Activated T-helper 2 cell treated with anti-CD3 and anti-CD28 coated beads, Interferon-gamma antibody, Interleukin-2, Interleukin-4, amounts not matched to agents 10 μg/mL and 5 μg/mL and 100 μg/mL, durations not matched to agents 14 hours and 24 hours and 36 hours (primary cell): ENCODE data around the gene ZIC2. TPM values are rescaled to one million over a fixed set of nuclear protein-coding genes. Genes with fewer than 3 reads are reported as not detected.
"Not testable (repeated sequence)": the region's sequence is repeated elsewhere in the genome, so short reads cannot be mapped to it uniquely, and the experiment has no call there.

Source experiments
- DNase-seq: peaks from one replicate; pipeline ENCODE4 v3.0.0; 2021; ENCODE audit warnings: low spot score
- H3K27ac Mint-ChIP-seq: one replicate; pipeline ENCODE4 v1.8.0; 2021; ENCODE audit warnings: mixed read lengths
- H3K27me3 Mint-ChIP-seq: one replicate; pipeline ENCODE4 v1.8.0; 2021; ENCODE audit warnings: low read depth, mixed read lengths
- H3K36me3 Mint-ChIP-seq: one replicate; pipeline ENCODE4 v1.8.0; 2021; ENCODE audit warnings: low read depth, mixed read lengths
- H3K4me1 Mint-ChIP-seq: one replicate; pipeline ENCODE4 v1.8.0; 2021; ENCODE audit warnings: low read depth, mixed read lengths
- H3K4me3 Mint-ChIP-seq: one replicate; pipeline ENCODE4 v1.8.0; 2021; ENCODE audit warnings: low read depth, mild to moderate bottlenecking, moderate library complexity, mixed read lengths
- H3K9me3 Mint-ChIP-seq: one replicate; pipeline ENCODE4 v1.8.0; 2021; ENCODE audit warnings: mixed read lengths
- intact Hi-C: fragments of 100-400 bp; cut with micrococcal nuclease; formaldehyde crosslinking; loops from one replicate; pipeline ENCODE4 v1.15.1; 2023
- total RNA-seq: library from RNA; stranded (reverse); gene quantifications from 2 replicates; pipeline ENCODE4 v1.2.3, GENCODE V29; 2022

ZIC2 gene
- total RNA-seq = not detected in 2 replicates

GRCh38 chr13:99981735-99982035, at the start of gene ZIC2:
TSS of gene ZIC2 (plus strand) at chr13:99981784. CDS start at chr13:99982065, 281 bp downstream.
- Mint-ChIP-seq H3K9me3 (peaks cover 9% of the 10 kb centered on the region), H3K36me3 (peaks cover 6% of the 10 kb centered on the region), H3K27me3 (peaks cover 64% of the 10 kb centered on the region), H3K4me3 (no peak within 1 kb of the TSS), H3K27ac (no peak within 1 kb of the TSS), H3K4me1 (peaks cover 4% of the 10 kb centered on the region)
- intact Hi-C loops = loop anchor here (5.0 kb wide), 1 partner anchor 256 kb away; no protein-coding TSS in a partner anchor
- no peak for DNase-seq

DNA sequence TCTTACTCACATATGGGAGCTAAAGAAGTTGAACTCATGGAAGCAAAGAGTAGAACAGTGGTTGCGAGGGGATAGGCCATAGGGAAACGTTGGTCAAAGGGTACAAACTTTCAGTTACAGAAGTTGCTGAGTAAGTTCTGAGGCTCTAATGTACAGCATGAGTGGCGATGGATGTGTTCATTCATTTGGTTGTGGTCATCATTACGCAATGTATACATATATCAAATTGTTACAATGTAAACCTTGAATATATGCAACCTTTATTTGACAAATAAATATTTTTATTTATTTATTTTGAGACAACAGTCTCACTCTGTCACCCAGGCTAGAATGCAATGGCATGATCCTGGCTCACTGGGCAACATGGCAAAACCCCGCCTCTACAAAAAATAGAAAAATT, 48.7 kb upstream of the ZIC2 start:
- Mint-ChIP-seq H3K9me3 (no peaks in the 10 kb centered on the region), H3K4me3 (no peak overlapping the region), H3K4me1 (no peaks in the 10 kb centered on the region), H3K36me3 (no peaks in the 10 kb centered on the region), H3K27ac (no peak overlapping the region), H3K27me3 (peaks cover 2% of the 10 kb centered on the region)
- DNase-seq = no peak
- intact Hi-C loops = no loop called here

- intact Hi-C loops = no loop called here
- DNase-seq = no peak
- no peak overlapping the region for H3K4me3 Mint-ChIP-seq
- H3K9me3 Mint-ChIP-seq = no peaks in the 10 kb centered on the region
- H3K27me3 Mint-ChIP-seq = no peaks in the 10 kb centered on the region
- no peaks in the 10 kb centered on the region for H3K4me1 Mint-ChIP-seq
- H3K27ac Mint-ChIP-seq = no peak overlapping the region
- no peaks in the 10 kb centered on the region for H3K36me3 Mint-ChIP-seq
Observed at GRCh38 chr13:99935772-99936171, 45.8 kb upstream of the ZIC2 start.

GRCh38 chr13:99938635-99939034, 42.9 kb upstream of the ZIC2 start:
- Mint-ChIP-seq H3K4me3 (no peak overlapping the region), H3K9me3 (no peaks in the 10 kb centered on the region), H3K4me1 (no peaks in the 10 kb centered on the region), H3K36me3 (no peaks in the 10 kb centered on the region), H3K27ac (no peak overlapping the region), H3K27me3 (peaks cover 5% of the 10 kb centered on the region)
- no peak for DNase-seq
- intact Hi-C loops = no loop called here

GRCh38 chr13:99941086-99941485, 40.5 kb upstream of the ZIC2 start:
- Mint-ChIP-seq H3K4me1 (no peaks in the 10 kb centered on the region), H3K27ac (no peak overlapping the region), H3K4me3 (no peak overlapping the region), H3K9me3 (no peaks in the 10 kb centered on the region), H3K36me3 (no peaks in the 10 kb centered on the region), H3K27me3 (peaks cover 7% of the 10 kb centered on the region)
- DNase-seq = no peak
- intact Hi-C loops = no loop called here

DNA sequence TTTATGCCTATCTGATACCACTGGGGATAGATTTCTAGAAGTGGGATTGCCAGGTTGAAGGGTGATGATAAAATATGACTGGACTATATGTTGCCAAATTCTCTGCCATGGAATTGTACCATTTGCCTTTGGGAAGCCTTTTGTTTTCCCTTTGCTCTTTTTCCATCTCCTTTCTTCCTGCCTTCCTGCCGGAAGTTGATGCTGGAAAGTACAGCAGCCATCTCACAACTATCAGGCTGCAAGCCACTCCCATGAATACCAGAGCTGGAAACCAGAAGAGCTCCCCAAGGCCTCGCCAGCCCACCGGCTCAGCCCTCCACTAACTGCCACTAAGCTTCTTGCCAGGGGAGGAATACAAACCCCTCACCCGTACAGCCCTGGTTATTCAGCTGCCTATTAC, 39.7 kb upstream of the ZIC2 start:
- Mint-ChIP-seq H3K9me3 (no peaks in the 10 kb centered on the region), H3K4me1 (no peaks in the 10 kb centered on the region), H3K27ac (no peak overlapping the region), H3K27me3 (peaks cover 12% of the 10 kb centered on the region), H3K36me3 (no peaks in the 10 kb centered on the region), H3K4me3 (no peak overlapping the region)
- DNase-seq = no peak
- intact Hi-C loops = no loop called here

- H3K36me3 Mint-ChIP-seq = no peaks in the 10 kb centered on the region
Observed at GRCh38 chr13:99944102-99944501, 37.5 kb upstream of the ZIC2 start.

GRCh38 chr13:99944606-99945005, 37.0 kb upstream of the ZIC2 start:
- Mint-ChIP-seq H3K9me3 (no peaks in the 10 kb centered on the region), H3K36me3 (no peaks in the 10 kb centered on the region), H3K4me1 (no peaks in the 10 kb centered on the region), H3K27ac (no peak overlapping the region), H3K4me3 (no peak overlapping the region), H3K27me3 (peaks cover 31% of the 10 kb centered on the region)
- DNase-seq = no peak
- intact Hi-C loops = no loop called here

More at GRCh38 chr13:99944102-99944501, 37.5 kb upstream of the ZIC2 start:
- peaks cover 26% of the 10 kb centered on the region for H3K27me3 Mint-ChIP-seq
- no peak overlapping the region for H3K4me3 Mint-ChIP-seq
- intact Hi-C loops = no loop called here
- H3K4me1 Mint-ChIP-seq = no peaks in the 10 kb centered on the region
- H3K9me3 Mint-ChIP-seq = no peaks in the 10 kb centered on the region
- DNase-seq = no peak
- no peak overlapping the region for H3K27ac Mint-ChIP-seq

DNA sequence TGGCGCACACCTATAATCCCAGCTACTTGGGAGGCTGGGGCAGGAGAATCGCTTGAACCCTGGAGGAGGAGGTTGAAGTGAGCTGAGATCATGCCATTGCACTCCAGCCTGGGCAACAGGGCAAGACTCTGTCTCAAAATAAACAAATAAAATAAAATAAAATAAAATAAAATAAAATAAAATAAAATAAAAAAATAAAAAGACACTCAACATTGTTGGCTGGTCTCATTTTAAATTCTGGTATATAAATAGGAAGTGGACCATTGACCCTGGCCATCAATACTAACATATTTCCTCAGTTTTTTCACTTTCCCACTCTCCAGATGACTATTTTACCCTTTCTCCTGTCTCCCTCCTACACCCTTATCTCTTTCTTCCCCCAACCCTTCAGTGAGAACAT, 36.1 kb upstream of the ZIC2 start:
- H3K27me3 Mint-ChIP-seq = peaks cover 38% of the 10 kb centered on the region
- H3K9me3 Mint-ChIP-seq, DNase-seq, H3K36me3 Mint-ChIP-seq, H3K27ac Mint-ChIP-seq, H3K4me1 Mint-ChIP-seq, H3K4me3 Mint-ChIP-seq, intact Hi-C loops: not testable (repeated sequence)

- Mint-ChIP-seq H3K4me3 (no peak overlapping the region), H3K27me3 (peaks cover 42% of the 10 kb centered on the region), H3K27ac (no peak overlapping the region), H3K4me1 (no peaks in the 10 kb centered on the region), H3K36me3 (no peaks in the 10 kb centered on the region), H3K9me3 (no peaks in the 10 kb centered on the region)
- no peak for DNase-seq
- intact Hi-C loops = no loop called here
Observed at GRCh38 chr13:99947666-99948065, 33.9 kb upstream of the ZIC2 start.

- intact Hi-C loops = no loop called here
- Mint-ChIP-seq H3K9me3 (no peaks in the 10 kb centered on the region), H3K27me3 (peaks cover 47% of the 10 kb centered on the region), H3K27ac (no peak overlapping the region), H3K4me1 (no peaks in the 10 kb centered on the region), H3K4me3 (no peak overlapping the region), H3K36me3 (no peaks in the 10 kb centered on the region)
- DNase-seq = no peak
Observed at GRCh38 chr13:99948411-99948810, 33.2 kb upstream of the ZIC2 start.

DNA sequence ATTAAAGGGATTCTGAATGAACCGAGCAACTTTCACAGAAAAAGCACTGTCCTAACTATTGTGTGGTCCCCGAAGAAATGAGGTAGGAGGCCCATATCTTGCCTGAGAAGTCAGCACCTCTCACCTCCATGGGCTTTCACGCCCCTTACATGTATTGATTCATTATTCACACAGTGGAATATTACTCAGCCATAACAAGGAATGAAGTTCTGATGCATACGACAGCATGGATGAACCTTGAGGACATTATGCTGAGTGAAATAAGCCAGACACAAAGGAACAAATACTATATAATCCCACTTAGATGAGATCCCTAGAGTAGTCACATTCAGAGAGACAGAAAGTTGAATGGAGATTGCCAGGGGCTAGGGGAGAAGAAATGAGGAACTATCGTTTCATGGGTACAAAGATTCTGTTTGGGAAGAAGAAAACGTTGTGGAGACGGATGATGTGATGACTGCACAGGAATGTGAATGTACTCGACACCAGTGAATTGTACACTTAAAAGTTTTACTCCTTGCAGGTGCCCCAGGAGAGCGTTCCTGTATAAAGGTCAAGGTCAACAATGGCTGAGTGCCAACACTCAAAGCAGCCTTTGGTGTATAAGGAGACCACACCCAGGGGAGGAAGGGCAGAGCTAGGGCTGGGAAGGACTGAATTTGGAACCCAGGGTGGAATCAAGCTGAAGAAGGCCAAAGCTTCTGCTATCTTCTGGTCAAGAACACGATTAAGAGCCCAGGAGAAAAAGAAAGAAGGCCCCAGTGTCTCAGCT, 32.5 kb upstream of the ZIC2 start:
- Mint-ChIP-seq H3K9me3 (no peaks in the 10 kb centered on the region), H3K36me3 (no peaks in the 10 kb centered on the region), H3K4me3 (no peak overlapping the region), H3K4me1 (no peaks in the 10 kb centered on the region), H3K27ac (no peak overlapping the region), H3K27me3 (peaks cover 54% of the 10 kb centered on the region)
- intact Hi-C loops = no loop called here
- DNase-seq = no peak

DNA sequence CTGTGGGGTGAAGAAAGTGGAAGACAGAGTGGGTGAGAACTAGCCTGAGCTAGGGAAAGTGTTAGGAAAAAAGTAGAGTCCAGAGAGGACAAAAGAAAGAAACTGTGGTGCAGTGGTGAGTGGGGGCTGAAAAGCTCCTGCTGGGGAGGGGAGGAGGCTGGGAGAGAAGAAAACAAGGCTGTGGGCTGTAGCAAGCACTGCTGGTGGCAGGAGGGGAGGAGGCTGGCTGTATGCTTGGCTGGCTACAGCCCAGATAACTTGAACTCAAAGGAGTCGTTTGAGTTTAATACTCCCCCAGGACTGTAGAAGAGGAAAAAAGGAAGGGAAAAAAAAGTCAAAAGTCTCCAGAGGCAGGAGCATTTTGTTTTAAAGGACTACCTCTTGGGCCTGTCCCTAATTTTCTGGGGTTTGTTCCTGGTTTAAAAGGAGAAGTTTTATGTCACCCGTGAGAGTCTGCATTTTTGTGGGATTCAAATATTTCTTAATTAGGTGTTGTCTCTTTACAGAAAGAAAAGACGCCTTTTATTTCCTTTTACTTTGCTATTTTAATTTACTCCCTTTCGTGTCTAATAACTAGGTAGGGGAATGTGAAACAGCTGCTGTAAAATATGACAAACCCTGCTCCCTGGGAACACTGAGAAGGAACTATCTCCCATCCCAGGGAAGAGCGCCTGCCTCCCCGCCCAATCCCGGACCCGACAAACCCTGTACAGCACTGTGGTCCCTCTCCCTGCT, 31.7 kb upstream of the ZIC2 start:
- no peak for DNase-seq
- Mint-ChIP-seq H3K4me3 (no peak overlapping the region), H3K4me1 (no peaks in the 10 kb centered on the region), H3K9me3 (no peaks in the 10 kb centered on the region), H3K36me3 (no peaks in the 10 kb centered on the region), H3K27ac (no peak overlapping the region), H3K27me3 (peaks cover 59% of the 10 kb centered on the region)
- intact Hi-C loops = no loop called here
